Fibroblast of mammary gland (primary cell): ENCODE data around the gene CYP4B1.
"Not testable (repeated sequence)": the region's sequence is repeated elsewhere in the genome, so short reads cannot be mapped to it uniquely, and the experiment has no call there.

Source experiments
- DNase-seq: peaks from one replicate; pipeline ENCODE4 v3.0.0-alpha.2; 2010; ENCODE audit warnings: low read depth
- H3K4me3 ChIP-seq: 2 replicates; pipeline ENCODE4 v1.5.1; 2011; ENCODE audit warnings: low read depth, mild to moderate bottlenecking, low read length, moderate library complexity; ENCODE audit not compliant: control insufficient read depth
- CTCF ChIP-seq: conservative IDR thresholded peaks from 2 replicates; pipeline ENCODE4 v1.5.1; 2011; ENCODE audit warnings: low read depth, low read length, inconsistent platforms; ENCODE audit not compliant: control insufficient read depth, insufficient read depth

The CYP4B1 gene

GRCh38 chr1:46822248-46822826 is 23.5 kb downstream of the CYP4B1 start:
- H3K4me3 ChIP-seq: no peak overlapping the region
- no peak for DNase-seq
- TF ChIP-seq CTCF: no peak

- no peak for TF ChIP-seq CTCF
- DNase-seq: no peak
- H3K4me3 ChIP-seq: no peak overlapping the region
These were observed 24.3 kb downstream of the CYP4B1 start for GRCh38 chr1:46823151-46823550.

- not testable (repeated sequence) for H3K4me3 ChIP-seq
These were observed 28.0 kb downstream of the CYP4B1 start for GRCh38 chr1:46826892-46827291.

GRCh38 chr1:46830665-46831322 is 31.9 kb downstream of the CYP4B1 start:
- DNase-seq: no peak
- TF ChIP-seq CTCF: no peak

More at GRCh38 chr1:46826892-46827291, 28.0 kb downstream of the CYP4B1 start:
- not testable (repeated sequence) for DNase-seq

GRCh38 chr1:46835469-46835868 is 36.6 kb downstream of the CYP4B1 start:
- H3K4me3 ChIP-seq, DNase-seq: not testable (repeated sequence)

More at GRCh38 chr1:46830665-46831322, 31.9 kb downstream of the CYP4B1 start:
- no peak overlapping the region for H3K4me3 ChIP-seq

- not testable (repeated sequence) for H3K4me3 ChIP-seq, DNase-seq
These were observed 47.5 kb downstream of the CYP4B1 start for GRCh38 chr1:46846386-46846785.

- not testable (repeated sequence) for H3K4me3 ChIP-seq, DNase-seq
These were observed 58.8 kb downstream of the CYP4B1 start for GRCh38 chr1:46857660-46858065.

GRCh38 chr1:46862348-46862747 is 63.5 kb downstream of the CYP4B1 start:
- DNase-seq: no peak
- no peak overlapping the region for H3K4me3 ChIP-seq
- TF ChIP-seq CTCF: no peak
